ENCODE results near the gene TAOK3. TPM values are rescaled to one million over a fixed set of nuclear protein-coding genes. Genes with fewer than 3 reads are reported as not detected.

The TAOK3 gene
- total and polyA plus RNA-seq, 10 of the 15 experiments (the other 5 are each of a cell fraction or from before 2014, with no cell fraction given), result 41.3 to 131 (median 57.8) TPM

GRCh38 chr12:118376089-118377020 lies 3.6 kb upstream of the TAOK3 start, which contains the start of gene SUDS3 (continued):
- TF ChIP-seq NKRF (conservative IDR thresholded peaks at IDR 0.05), result peak; percentile 95
- TF ChIP-seq SRF (IDR thresholded peaks at IDR 0.05; ENCODE audit: low read depth in 2 of 2, low read length in 2 of 2), result 0 out of 4 replicates have a peak, but pooled peaks of 1 of the 2 experiments have one; percentile 22
- TF ChIP-seq MXI1 (IDR thresholded peaks at IDR 0.05; ENCODE audit: low read depth, low read length), result peak; percentile 72
- TF ChIP-seq ZNF217 (IDR thresholded peaks at IDR 0.05), result peak; percentile 56; the same call in 1 of the 2 replicates
- peak; percentile 66; the same call in 1 of the 2 replicates for TF ChIP-seq IRF4 (IDR thresholded peaks at IDR 0.05; ENCODE audit: low read depth, low read length)
- no peak for TF ChIP-seq ETV6 (conservative IDR thresholded peaks at IDR 0.05 in 1 of 2, IDR thresholded peaks at IDR 0.05 in 1 of 2; ENCODE audit: borderline replicate concordance in 1 of 2, low read depth in 1 of 2)
- peak; percentile 100 for TF ChIP-seq MYB (IDR thresholded peaks at IDR 0.05; ENCODE audit: borderline replicate concordance, low read depth, low read length)
- peak; percentile 98 for TF ChIP-seq RELA (IDR thresholded peaks at IDR 0.05; ENCODE audit: borderline replicate concordance, partially characterized antibody)
- TF ChIP-seq SKIL (IDR thresholded peaks at IDR 0.05; ENCODE audit: low read depth, poor library complexity, severe bottlenecking), result peak; percentile 54
- TF ChIP-seq CTCF (IDR thresholded peaks at IDR 0.05 in 2 of 3, conservative IDR thresholded peaks at IDR 0.05 in 1 of 3; ENCODE audit: control insufficient read depth in 2 of 3, extremely low read depth in 1 of 3, insufficient read depth in 1 of 3, low read depth in 3 of 3, low read length in 3 of 3), result peak; percentile 98 to 99 (median 98); a peak in 5 of 6 replicates
- 0 out of 2 replicates have a peak, but pooled peaks have one; percentile 36 for TF ChIP-seq TCF3 (IDR thresholded peaks at IDR 0.05; ENCODE audit: borderline replicate concordance, insufficient read depth, low read depth, low read length)
- no peak for TF ChIP-seq SMAD5 (IDR thresholded peaks at IDR 0.05; ENCODE audit: low read depth)
- peak in 1 of 2 experiments; percentile 44; a peak in 1 of 4 replicates for TF ChIP-seq IKZF2 (IDR thresholded peaks at IDR 0.05)
- peak; percentile 83; the same call in 1 of the 2 replicates for TF ChIP-seq MAX (IDR thresholded peaks at IDR 0.05; ENCODE audit: low read depth, low read length)
- peak; percentile 71 for TF ChIP-seq FOXM1 (IDR thresholded peaks at IDR 0.05; ENCODE audit: low read depth, low read length)
- peak; percentile 99; the same call in 1 of the 2 replicates for TF ChIP-seq STAT1 (conservative IDR thresholded peaks at IDR 0.05)
- no peak for TF ChIP-seq SMAD1 (IDR thresholded peaks at IDR 0.05; ENCODE audit: low read depth, partially characterized antibody)
- TF ChIP-seq POU2F2 (IDR thresholded peaks at IDR 0.05; ENCODE audit: borderline replicate concordance, low read depth, low read length), result peak; percentile 51; the same call in 1 of the 3 replicates
- TF ChIP-seq RCOR1 (conservative IDR thresholded peaks at IDR 0.05; ENCODE audit: low read depth, low read length), result 0 out of 2 replicates have a peak, but pooled peaks have one; percentile 63
- peak; percentile 90 for TF ChIP-seq ELK1 (IDR thresholded peaks at IDR 0.05; ENCODE audit: low read depth, low read length)
